Astrocyte (in vitro differentiated cells and primary cell): ENCODE measurements around the gene SUSD3. TPM values are rescaled to one million over a fixed set of nuclear protein-coding genes. Genes with fewer than 3 reads are reported as not detected.

ENCODE experiments used
- DNase-seq: peaks from one replicate; pipeline ENCODE4 v3.0.0-alpha.2; 2010; ENCODE audit warnings: low read depth
- FAIRE-seq: peaks from 2 replicates; lab custom pipeline; 2011; peaks lifted over from hg19 to GRCh38; lab: Jason Lieb, UNC
- H2AFZ ChIP-seq: 2 replicates; pipeline ENCODE4 v1.6.0; 2012; ENCODE audit warnings: low read depth, low read length, inconsistent platforms
- H3K27ac ChIP-seq: 2 replicates; pipeline ENCODE4 v1.5.1; 2011; ENCODE audit warnings: low read depth, low read length, inconsistent platforms
- H3K27me3 ChIP-seq: 2 replicates; pipeline ENCODE4 v1.6.0; 2011; ENCODE audit warnings: low read length, inconsistent platforms; ENCODE audit not compliant: insufficient read depth
- H3K36me3 ChIP-seq: 2 replicates; pipeline ENCODE4 v1.5.1; 2011; ENCODE audit warnings: low read length, inconsistent platforms; ENCODE audit not compliant: insufficient read depth
- H3K4me1 ChIP-seq: 2 replicates; pipeline ENCODE4 v1.5.1; 2011; ENCODE audit warnings: low read length, inconsistent platforms; ENCODE audit not compliant: insufficient read depth
- H3K4me2 ChIP-seq: 2 replicates; pipeline ENCODE4 v1.6.0; 2012; ENCODE audit warnings: low read length, inconsistent platforms
- H3K4me3 ChIP-seq: 2 replicates; pipeline ENCODE4 v1.5.1; 2011; ENCODE audit warnings: low read depth, mild to moderate bottlenecking, low read length, inconsistent platforms; ENCODE audit not compliant: insufficient read depth
- H3K79me2 ChIP-seq: 2 replicates; pipeline ENCODE4 v1.6.0; 2012; ENCODE audit warnings: mild to moderate bottlenecking, low read length, inconsistent platforms; ENCODE audit not compliant: insufficient read depth
- H3K9ac ChIP-seq: 2 replicates; pipeline ENCODE4 v1.6.0; 2012; ENCODE audit warnings: mild to moderate bottlenecking, low read length, inconsistent platforms
- H3K9me3 ChIP-seq: 2 replicates; pipeline ENCODE4 v1.5.1; 2012; ENCODE audit warnings: low read depth, mild to moderate bottlenecking, low read length, inconsistent platforms; ENCODE audit not compliant: insufficient read depth
- H4K20me1 ChIP-seq: 2 replicates; pipeline ENCODE4 v1.6.0; 2012; ENCODE audit warnings: low read length, inconsistent platforms; ENCODE audit not compliant: insufficient read depth
- H3K27ac Mint-ChIP-seq: one replicate; pipeline ENCODE4 v1.8.0; 2021; ENCODE audit warnings: mild to moderate bottlenecking, mixed read lengths; ENCODE audit not compliant: unreplicated experiment
- H3K27me3 Mint-ChIP-seq: one replicate; pipeline ENCODE4 v1.8.0; 2021; ENCODE audit warnings: low read depth, mixed read lengths; ENCODE audit not compliant: unreplicated experiment
- H3K36me3 Mint-ChIP-seq: one replicate; pipeline ENCODE4 v1.8.0; 2021; ENCODE audit warnings: low read depth, mixed read lengths; ENCODE audit not compliant: unreplicated experiment
- H3K4me1 Mint-ChIP-seq: one replicate; pipeline ENCODE4 v1.8.0; 2021; ENCODE audit warnings: low read depth, mixed read lengths; ENCODE audit not compliant: unreplicated experiment
- H3K4me3 Mint-ChIP-seq: one replicate; pipeline ENCODE4 v1.8.0; 2021; ENCODE audit warnings: mild to moderate bottlenecking, moderate library complexity, mixed read lengths; ENCODE audit not compliant: unreplicated experiment
- H3K9me3 Mint-ChIP-seq: one replicate; pipeline ENCODE4 v1.8.0; 2021; ENCODE audit warnings: mild to moderate bottlenecking, mixed read lengths; ENCODE audit not compliant: unreplicated experiment
- EZH2 ChIP-seq: IDR thresholded peaks from 2 replicates; pipeline ENCODE4 v1.6.1; 2012; ENCODE audit warnings: mild to moderate bottlenecking, low read length, inconsistent platforms; ENCODE audit not compliant: insufficient read depth
- total RNA-seq: library from RNA; stranded (reverse); gene quantifications from 2 replicates; pipeline ENCODE4 v1.2.1, GENCODE V29; 2021
- TF ChIP-seq, protein P1 (sequence below): IDR thresholded peaks from 2 replicates; pipeline ENCODE4 v1.5.1; 2011; ENCODE audit warnings: low read depth, mild to moderate bottlenecking, inconsistent platforms, low read length, moderate library complexity; ENCODE audit not compliant: insufficient read depth

SUSD3 gene
- total RNA-seq, 1 donor from 2014 or later: not detected

DNA sequence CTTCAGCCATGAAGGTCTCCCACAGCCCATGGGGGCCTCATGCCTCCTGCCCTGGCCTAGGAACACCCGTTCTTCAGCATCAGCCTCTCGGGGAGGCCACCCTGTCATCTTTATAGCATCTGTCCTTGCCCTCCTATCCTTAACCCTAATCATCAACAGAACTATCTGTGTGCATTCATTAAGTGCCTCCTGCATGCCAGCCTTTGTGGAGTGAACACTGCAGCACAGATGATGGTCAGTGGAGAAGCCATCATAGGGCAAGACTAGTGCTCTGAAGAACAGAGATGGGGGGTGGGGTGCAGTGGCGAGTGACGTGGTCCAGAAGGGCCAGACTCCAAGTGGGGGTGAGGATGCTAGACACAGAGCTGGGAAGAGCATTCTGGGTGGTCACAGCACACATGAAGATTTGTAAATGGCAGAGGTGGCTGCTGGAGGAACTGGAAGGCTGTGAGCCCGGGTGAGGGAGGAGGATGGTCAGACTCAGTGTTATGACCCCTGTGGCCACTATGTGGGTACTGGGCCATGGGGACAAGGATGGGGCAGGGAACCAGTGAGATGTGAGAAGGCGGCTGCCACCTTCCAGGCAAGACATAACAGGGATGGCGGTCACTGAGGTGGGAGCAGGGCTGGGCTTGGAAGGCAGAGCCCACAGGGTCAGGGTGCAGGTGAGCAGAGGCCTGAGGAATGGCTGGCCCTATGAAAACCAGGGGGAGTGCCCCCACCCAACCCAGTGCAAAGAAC lies 33.9 kb downstream of the SUSD3 start:
- H3K27me3 ChIP-seq: no peaks in the 10 kb centered on the region
- peaks cover 11% of the 10 kb centered on the region for H3K4me1 Mint-ChIP-seq
- DNase-seq (no peak), FAIRE-seq (no peak)
- no peaks in the 10 kb centered on the region for H3K36me3 ChIP-seq
- no peaks in the 10 kb centered on the region for H3K27me3 Mint-ChIP-seq
- H3K27ac ChIP-seq: peak overlapping the region; percentile 42
- H2AFZ ChIP-seq: no peak overlapping the region
- H3K4me3 ChIP-seq: no peak overlapping the region
- no peak overlapping the region for H3K4me3 Mint-ChIP-seq
- H3K4me1 ChIP-seq: peaks cover 15% of the 10 kb centered on the region
- peaks cover 7% of the 10 kb centered on the region for H3K36me3 Mint-ChIP-seq
- H3K27ac Mint-ChIP-seq: peak overlapping the region; percentile 53
- no peak overlapping the region for H3K9ac ChIP-seq
- no peak overlapping the region for H3K4me2 ChIP-seq
- H3K79me2 ChIP-seq: peaks cover 12% of the 10 kb centered on the region
- peaks cover 14% of the 10 kb centered on the region for H3K9me3 ChIP-seq
- H3K9me3 Mint-ChIP-seq: peaks cover 25% of the 10 kb centered on the region
- TF ChIP-seq EZH2: no peak
- TF ChIP-seq, protein P1, sequence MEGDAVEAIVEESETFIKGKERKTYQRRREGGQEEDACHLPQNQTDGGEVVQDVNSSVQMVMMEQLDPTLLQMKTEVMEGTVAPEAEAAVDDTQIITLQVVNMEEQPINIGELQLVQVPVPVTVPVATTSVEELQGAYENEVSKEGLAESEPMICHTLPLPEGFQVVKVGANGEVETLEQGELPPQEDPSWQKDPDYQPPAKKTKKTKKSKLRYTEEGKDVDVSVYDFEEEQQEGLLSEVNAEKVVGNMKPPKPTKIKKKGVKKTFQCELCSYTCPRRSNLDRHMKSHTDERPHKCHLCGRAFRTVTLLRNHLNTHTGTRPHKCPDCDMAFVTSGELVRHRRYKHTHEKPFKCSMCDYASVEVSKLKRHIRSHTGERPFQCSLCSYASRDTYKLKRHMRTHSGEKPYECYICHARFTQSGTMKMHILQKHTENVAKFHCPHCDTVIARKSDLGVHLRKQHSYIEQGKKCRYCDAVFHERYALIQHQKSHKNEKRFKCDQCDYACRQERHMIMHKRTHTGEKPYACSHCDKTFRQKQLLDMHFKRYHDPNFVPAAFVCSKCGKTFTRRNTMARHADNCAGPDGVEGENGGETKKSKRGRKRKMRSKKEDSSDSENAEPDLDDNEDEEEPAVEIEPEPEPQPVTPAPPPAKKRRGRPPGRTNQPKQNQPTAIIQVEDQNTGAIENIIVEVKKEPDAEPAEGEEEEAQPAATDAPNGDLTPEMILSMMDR: no peak
- peaks cover 7% of the 10 kb centered on the region for H4K20me1 ChIP-seq

DNA sequence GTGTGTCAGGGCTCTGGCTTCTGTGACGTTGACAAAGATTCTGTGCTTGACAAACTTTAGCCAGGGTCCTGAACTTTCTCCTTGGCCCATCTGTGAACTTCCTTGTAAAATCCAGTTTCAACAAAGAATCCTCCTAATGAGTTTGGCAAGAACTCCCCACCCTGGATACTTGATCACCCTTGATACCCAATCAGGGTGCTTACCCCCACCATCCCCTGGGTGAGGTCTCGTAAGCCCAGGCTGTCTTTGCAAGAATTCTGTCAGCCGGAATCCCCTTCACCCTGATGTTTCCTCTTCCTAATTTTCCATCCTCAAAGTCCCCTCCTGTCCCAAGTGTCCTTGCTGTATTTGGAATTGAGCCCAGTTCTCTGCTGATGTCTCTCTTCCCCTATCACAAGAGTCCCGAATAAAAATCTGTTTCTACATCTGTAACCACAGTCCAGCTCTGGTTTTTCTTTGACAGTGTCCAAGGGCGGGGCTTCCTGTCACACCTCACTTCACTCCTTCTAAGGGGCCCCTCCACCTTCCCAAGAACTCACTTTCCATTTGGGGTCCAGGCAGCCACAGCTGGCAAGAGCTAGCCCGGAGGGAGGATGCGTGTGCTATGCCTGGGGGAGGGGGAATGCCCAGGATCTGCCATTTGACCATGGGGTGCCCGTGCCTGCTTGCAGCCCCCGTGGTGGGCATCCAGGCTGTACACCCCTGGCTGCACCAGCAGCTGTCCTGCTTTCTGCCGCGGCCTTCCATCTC lies 34.8 kb downstream of the SUSD3 start:
- Mint-ChIP-seq H3K4me3 (no peak overlapping the region), H3K27ac (peak overlapping the region; percentile 62), H3K4me1 (peaks cover 15% of the 10 kb centered on the region), H3K9me3 (peaks cover 25% of the 10 kb centered on the region), H3K27me3 (no peaks in the 10 kb centered on the region), H3K36me3 (peaks cover 7% of the 10 kb centered on the region)
- Histone ChIP-seq H3K27me3 (no peaks in the 10 kb centered on the region), H3K4me2 (no peak overlapping the region), H4K20me1 (peaks cover 16% of the 10 kb centered on the region), H3K4me3 (no peak overlapping the region), H3K27ac (no peak overlapping the region), H3K79me2 (peaks cover 20% of the 10 kb centered on the region), H3K4me1 (peaks cover 24% of the 10 kb centered on the region), H2AFZ (no peak overlapping the region), H3K9ac (no peak overlapping the region), H3K36me3 (no peaks in the 10 kb centered on the region), H3K9me3 (peaks cover 14% of the 10 kb centered on the region)
- DNase-seq (no peak), FAIRE-seq (no peak)
- TF ChIP-seq, protein P1: no peak
- no peak for TF ChIP-seq EZH2
